ENCODE results near the gene HOXB4.

Gene HOXB4

DNA sequence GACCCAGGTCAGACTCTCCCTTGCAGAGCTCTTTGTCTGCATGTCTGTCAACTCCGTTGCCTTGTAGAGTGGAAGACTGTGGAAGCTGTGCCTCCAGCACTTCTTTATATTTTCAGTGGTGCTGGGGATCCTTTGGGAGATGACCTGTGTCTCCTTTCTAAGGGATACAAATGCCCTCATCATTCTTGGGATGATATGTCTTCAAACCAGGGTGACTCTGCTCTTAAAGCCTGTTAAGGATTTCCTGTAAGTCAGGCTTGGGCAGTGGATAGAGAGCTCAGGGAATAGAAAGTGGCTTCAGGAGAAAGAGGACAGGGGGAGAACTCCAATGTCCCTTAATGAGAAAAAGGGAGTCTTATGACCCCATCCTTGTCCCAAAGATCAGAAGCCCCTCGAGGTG, 10.4 kb upstream of the HOXB4 start:
- peaks cover 32% of the 10 kb centered on the region for H3K4me1 Mint-ChIP-seq
- ATAC-seq (replicated peaks; ENCODE audit: extremely low read depth, poor library complexity, severe bottlenecking), result no peak
- peaks cover 16% of the 10 kb centered on the region for H3K36me3 Mint-ChIP-seq (ENCODE audit: insufficient read depth)
- no peak overlapping the region for H3K27ac Mint-ChIP-seq (ENCODE audit: low read depth)
- no peak for DNase-seq (ENCODE audit: low spot score in 2 of 2)
- no peak overlapping the region for H3K4me3 Mint-ChIP-seq
- H3K27me3 Mint-ChIP-seq, result peaks cover 91% of the 10 kb centered on the region
- H3K9me3 Mint-ChIP-seq, result no peaks in the 10 kb centered on the region

DNA sequence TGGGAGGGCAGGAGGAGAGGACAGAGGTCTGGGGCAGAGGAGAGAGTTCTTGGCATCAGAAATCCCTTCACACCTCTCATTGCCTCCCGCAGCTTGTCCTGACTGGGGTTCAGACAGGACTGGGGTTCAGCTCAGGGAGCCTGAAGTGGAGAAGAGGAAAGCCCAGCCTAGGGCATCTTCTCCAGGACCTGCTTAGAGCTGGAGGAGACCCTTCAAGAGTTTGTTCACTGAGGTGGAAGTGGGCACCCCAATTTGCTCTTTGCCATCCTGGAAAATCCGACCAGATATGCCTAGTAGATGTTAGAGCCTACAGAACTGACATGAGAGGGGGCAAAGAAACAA, 9.9 kb upstream of the HOXB4 start:
- Mint-ChIP-seq H3K4me1 (peaks cover 27% of the 10 kb centered on the region), H3K9me3 (no peaks in the 10 kb centered on the region), H3K36me3 (ENCODE audit: insufficient read depth) (peaks cover 11% of the 10 kb centered on the region), H3K27me3 (peaks cover 91% of the 10 kb centered on the region), H3K4me3 (no peak overlapping the region), H3K27ac (ENCODE audit: low read depth) (no peak overlapping the region)
- no peak for ATAC-seq (replicated peaks; ENCODE audit: extremely low read depth, poor library complexity, severe bottlenecking)
- no peak for DNase-seq (ENCODE audit: low spot score in 2 of 2)

- Mint-ChIP-seq H3K36me3 (ENCODE audit: insufficient read depth) (peaks cover 8% of the 10 kb centered on the region), H3K4me1 (peaks cover 21% of the 10 kb centered on the region), H3K4me3 (peak overlapping the region; percentile 9), H3K9me3 (no peaks in the 10 kb centered on the region), H3K27ac (ENCODE audit: low read depth) (no peak overlapping the region), H3K27me3 (peaks cover 91% of the 10 kb centered on the region)
- DNase-seq (ENCODE audit: low spot score in 2 of 2) (no peak), ATAC-seq (replicated peaks; ENCODE audit: extremely low read depth, poor library complexity, severe bottlenecking) (no peak)
These were observed 9.3 kb upstream of the HOXB4 start for GRCh38 chr17:48587276-48588073.

- Mint-ChIP-seq H3K36me3 (ENCODE audit: insufficient read depth) (peaks cover 7% of the 10 kb centered on the region), H3K4me3 (peak overlapping the region; percentile 93), H3K4me1 (peaks cover 20% of the 10 kb centered on the region), H3K9me3 (no peaks in the 10 kb centered on the region), H3K27me3 (peaks cover 91% of the 10 kb centered on the region), H3K27ac (ENCODE audit: low read depth) (no peak overlapping the region)
- ATAC-seq (replicated peaks; ENCODE audit: extremely low read depth, poor library complexity, severe bottlenecking) (no peak), DNase-seq (ENCODE audit: low spot score in 2 of 2) (no peak)
These were observed 8.5 kb upstream of the HOXB4 start for GRCh38 chr17:48586355-48587258.

GRCh38 chr17:48584223-48584741, 6.1 kb upstream of the HOXB4 start:
- DNase-seq (ENCODE audit: low spot score in 2 of 2), result no peak
- peaks cover 7% of the 10 kb centered on the region for H3K36me3 Mint-ChIP-seq (ENCODE audit: insufficient read depth)
- peaks cover 21% of the 10 kb centered on the region for H3K4me1 Mint-ChIP-seq
- ATAC-seq (replicated peaks; ENCODE audit: extremely low read depth, poor library complexity, severe bottlenecking), result no peak
- peak overlapping the region; percentile 93 for H3K4me3 Mint-ChIP-seq
- H3K9me3 Mint-ChIP-seq, result no peaks in the 10 kb centered on the region
- peaks cover 96% of the 10 kb centered on the region for H3K27me3 Mint-ChIP-seq
- H3K27ac Mint-ChIP-seq (ENCODE audit: low read depth), result peak overlapping the region; percentile 94

- no peak for ATAC-seq (replicated peaks; ENCODE audit: extremely low read depth, poor library complexity, severe bottlenecking)
- no peak overlapping the region for H3K27ac Mint-ChIP-seq (ENCODE audit: low read depth)
- H3K36me3 Mint-ChIP-seq (ENCODE audit: insufficient read depth), result peaks cover 9% of the 10 kb centered on the region
- H3K4me1 Mint-ChIP-seq, result peaks cover 26% of the 10 kb centered on the region
- H3K27me3 Mint-ChIP-seq, result peaks cover 100% of the 10 kb centered on the region
- DNase-seq (ENCODE audit: low spot score in 2 of 2), result no peak
- H3K9me3 Mint-ChIP-seq, result no peaks in the 10 kb centered on the region
- peak overlapping the region; percentile 93 for H3K4me3 Mint-ChIP-seq
These were observed 5.6 kb upstream of the HOXB4 start for GRCh38 chr17:48583708-48584222.

DNA sequence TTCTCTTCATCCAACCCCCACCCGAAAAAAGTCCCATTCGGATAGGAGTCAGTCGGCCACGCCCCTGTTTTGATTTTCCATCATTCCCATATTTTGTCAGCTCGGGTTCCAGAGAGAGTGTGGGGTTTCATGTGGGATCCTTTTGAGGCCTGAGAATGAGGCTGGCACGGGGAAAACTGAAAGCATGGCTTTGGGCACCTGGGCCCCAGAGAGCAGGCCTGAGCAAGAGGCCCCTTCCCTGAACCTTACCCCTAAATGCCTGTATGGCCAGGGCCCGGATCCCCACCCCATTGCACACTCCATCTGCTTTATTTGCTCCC, 4.6 kb upstream of the HOXB4 start:
- H3K27me3 Mint-ChIP-seq, result peaks cover 91% of the 10 kb centered on the region
- no peaks in the 10 kb centered on the region for H3K9me3 Mint-ChIP-seq
- peaks cover 29% of the 10 kb centered on the region for H3K4me1 Mint-ChIP-seq
- H3K36me3 Mint-ChIP-seq (ENCODE audit: insufficient read depth), result peaks cover 14% of the 10 kb centered on the region
- H3K27ac Mint-ChIP-seq (ENCODE audit: low read depth), result no peak overlapping the region
- no peak for ATAC-seq (replicated peaks; ENCODE audit: extremely low read depth, poor library complexity, severe bottlenecking)
- no peak for DNase-seq (ENCODE audit: low spot score in 2 of 2)
- H3K4me3 Mint-ChIP-seq, result peak overlapping the region; percentile 34

- Mint-ChIP-seq H3K27me3 (peaks cover 63% of the 10 kb centered on the region), H3K36me3 (ENCODE audit: insufficient read depth) (peaks cover 12% of the 10 kb centered on the region), H3K9me3 (no peaks in the 10 kb centered on the region), H3K4me3 (peak overlapping the region; percentile 37), H3K4me1 (peaks cover 12% of the 10 kb centered on the region), H3K27ac (ENCODE audit: low read depth) (no peak overlapping the region)
- no peak for DNase-seq (ENCODE audit: low spot score in 2 of 2)
- ATAC-seq (replicated peaks; ENCODE audit: extremely low read depth, poor library complexity, severe bottlenecking), result no peak
These were observed 1.8 kb upstream of the HOXB4 start for GRCh38 chr17:48579760-48580554.

GRCh38 chr17:48579471-48579759, 1.3 kb upstream of the HOXB4 start:
- ATAC-seq (replicated peaks; ENCODE audit: extremely low read depth, poor library complexity, severe bottlenecking) (no peak), DNase-seq (ENCODE audit: low spot score in 2 of 2) (no peak)
- Mint-ChIP-seq H3K36me3 (ENCODE audit: insufficient read depth) (peaks cover 10% of the 10 kb centered on the region), H3K9me3 (no peaks in the 10 kb centered on the region), H3K27me3 (peaks cover 58% of the 10 kb centered on the region), H3K4me3 (peak overlapping the region; percentile 90), H3K4me1 (peaks cover 9% of the 10 kb centered on the region), H3K27ac (ENCODE audit: low read depth) (no peak overlapping the region)

DNA sequence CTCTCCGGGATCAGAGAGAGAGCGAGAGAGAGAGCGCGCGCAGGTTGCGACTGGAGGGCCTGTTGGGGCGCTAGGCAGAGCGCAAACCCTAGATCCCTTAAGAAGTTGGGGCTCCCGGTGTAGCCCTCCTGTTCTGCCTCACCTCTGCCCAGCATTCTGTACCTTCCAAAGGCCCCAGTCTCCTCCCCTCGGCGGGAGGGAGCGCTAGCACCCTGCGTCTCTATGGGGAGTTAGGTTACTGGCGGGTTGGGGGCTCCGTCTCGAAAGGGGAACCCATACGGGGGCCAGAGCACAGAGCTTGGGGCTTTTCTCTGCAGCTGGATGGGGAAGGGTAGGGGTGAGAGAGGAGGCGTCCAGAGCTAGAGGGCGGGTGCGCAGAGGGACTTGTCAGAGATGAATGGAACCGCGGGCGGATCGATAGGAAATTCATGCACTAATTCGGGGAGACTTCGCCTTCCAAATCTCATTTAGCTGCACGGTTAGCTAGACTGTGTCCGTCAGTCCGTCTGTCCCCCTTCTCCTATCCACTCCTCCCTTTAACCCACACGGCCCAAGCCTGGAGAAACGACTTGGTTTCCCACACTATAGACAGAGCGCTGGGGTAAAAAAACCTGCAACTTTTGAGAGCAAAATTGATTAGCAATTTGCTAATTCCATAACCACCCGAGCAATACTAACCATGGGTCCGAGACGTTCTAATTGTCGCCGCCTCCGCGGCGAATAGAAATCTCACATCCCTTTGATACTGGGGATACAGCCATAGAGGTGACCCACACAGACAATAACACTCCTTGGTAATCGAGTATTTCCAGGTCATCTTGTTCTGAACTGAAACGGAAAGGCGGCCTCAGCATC, 693 bp upstream of the HOXB4 start:
- Mint-ChIP-seq H3K27ac (ENCODE audit: low read depth) (peak overlapping the region; percentile 94), H3K4me3 (peak overlapping the region; percentile 90), H3K27me3 (peaks cover 52% of the 10 kb centered on the region), H3K4me1 (peaks cover 9% of the 10 kb centered on the region), H3K9me3 (no peaks in the 10 kb centered on the region), H3K36me3 (ENCODE audit: insufficient read depth) (peaks cover 10% of the 10 kb centered on the region)
- DNase-seq (ENCODE audit: low spot score in 2 of 2) (no peak), ATAC-seq (replicated peaks; ENCODE audit: extremely low read depth, poor library complexity, severe bottlenecking) (peak; percentile 56)

DNA sequence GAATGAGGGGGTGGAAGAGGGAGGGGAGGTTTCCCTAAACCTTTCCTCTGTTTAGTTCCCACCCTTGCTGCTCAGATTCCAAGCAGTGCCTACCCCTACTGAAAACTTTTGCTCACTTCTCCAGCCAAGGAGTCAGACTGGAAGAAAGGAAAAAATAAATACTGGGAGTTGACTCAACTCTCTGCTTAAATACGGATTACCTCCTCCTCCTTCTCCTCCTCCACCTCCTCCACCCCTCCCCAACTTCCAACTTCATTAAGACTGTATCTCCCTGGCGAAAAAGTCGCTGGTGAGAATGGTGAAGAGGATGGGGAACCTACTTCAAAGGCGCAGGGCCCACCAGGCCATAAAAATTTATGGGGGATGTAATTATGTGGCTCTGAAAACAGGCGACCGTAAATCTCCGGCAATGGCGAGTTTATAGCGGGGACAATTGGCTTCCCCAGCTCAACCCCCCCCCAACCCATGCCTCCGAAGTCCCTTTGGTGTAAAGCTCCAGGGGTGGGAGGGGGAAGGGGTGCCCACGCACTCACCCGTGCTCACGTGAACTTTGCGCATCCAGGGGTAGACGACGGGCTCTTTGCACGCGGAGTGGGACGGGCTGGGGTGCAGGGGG, 712 bp downstream of the HOXB4 start:
- peaks cover 38% of the 10 kb centered on the region for H3K27me3 Mint-ChIP-seq
- no peaks in the 10 kb centered on the region for H3K9me3 Mint-ChIP-seq
- H3K4me1 Mint-ChIP-seq, result peaks cover 15% of the 10 kb centered on the region
- peaks cover 10% of the 10 kb centered on the region for H3K36me3 Mint-ChIP-seq (ENCODE audit: insufficient read depth)
- H3K4me3 Mint-ChIP-seq, result peak overlapping the region; percentile 90
- peak; percentile 30 for ATAC-seq (replicated peaks; ENCODE audit: extremely low read depth, poor library complexity, severe bottlenecking)
- no peak for DNase-seq (ENCODE audit: low spot score in 2 of 2)
- no peak overlapping the region for H3K27ac Mint-ChIP-seq (ENCODE audit: low read depth)

All from central memory CD8-positive, alpha-beta T cell (primary cell).